Neural progenitor cell (in vitro differentiated cells): ENCODE results near the gene ITPRID1. TPM values are rescaled to one million over a fixed set of nuclear protein-coding genes. Genes with fewer than 3 reads are reported as not detected.

Experiments used
- DNase-seq: peaks from one replicate; pipeline ENCODE4 v3.0.0-alpha.2; 2016; ENCODE audit warnings: low spot score
- H2AFZ ChIP-seq: fragments of 200-600 bp; sonication (generic); replicated peaks from 2 replicates; pipeline ENCODE4 v1.6.1; 2016; ENCODE audit warnings: antibody characterized with exemption
- H3F3A ChIP-seq: fragments of 200-600 bp; sonication (generic); 2 replicates; pipeline ENCODE4 v1.6.1; 2016; ENCODE audit warnings: antibody characterized with exemption, low read depth
- H3K27ac ChIP-seq: fragments of 200-600 bp; sonication (generic); 2 replicates; pipeline ENCODE4 v1.5.1; 2016; ENCODE audit warnings: mild to moderate bottlenecking
- H3K27me3 ChIP-seq: fragments of 200-600 bp; sonication (generic); 2 replicates; pipeline ENCODE4 v1.6.1; 2016; ENCODE audit warnings: mild to moderate bottlenecking, moderate library complexity
- H3K36me3 ChIP-seq: fragments of 200-600 bp; sonication (generic); 2 replicates; pipeline ENCODE4 v1.5.1; 2016
- H3K4me1 ChIP-seq: fragments of 200-600 bp; sonication (generic); 2 replicates; pipeline ENCODE4 v1.6.1; 2016; ENCODE audit warnings: mixed run types
- H3K4me2 ChIP-seq: fragments of 200-600 bp; sonication (generic); 2 replicates; pipeline ENCODE4 v1.6.1; 2016
- H3K4me3 ChIP-seq: fragments of 200-600 bp; sonication (generic); 2 replicates; pipeline ENCODE4 v1.5.1; 2016
- H3K79me2 ChIP-seq: fragments of 200-600 bp; sonication (generic); 2 replicates; pipeline ENCODE4 v1.6.1; 2016; ENCODE audit warnings: low read depth
- H3K9ac ChIP-seq: fragments of 200-600 bp; sonication (generic); 2 replicates; pipeline ENCODE4 v1.6.1; 2016
- H3K9me3 ChIP-seq: fragments of 200-600 bp; sonication (generic); 2 replicates; pipeline ENCODE4 v1.5.1; 2016; ENCODE audit warnings: low read depth
- H4K20me1 ChIP-seq: fragments of 200-600 bp; sonication (generic); 2 replicates; pipeline ENCODE4 v1.6.1; 2016; ENCODE audit warnings: low read depth
- H3K27ac Mint-ChIP-seq: 3 replicates; pipeline ENCODE4 v1.8.0; 2021; ENCODE audit warnings: mixed read lengths
- H3K27me3 Mint-ChIP-seq: 2 replicates; pipeline ENCODE4 v1.8.0; 2022; ENCODE audit warnings: low read depth, mild to moderate bottlenecking, inconsistent platforms, moderate library complexity, mixed read lengths; ENCODE audit not compliant: insufficient read depth
- H3K36me3 Mint-ChIP-seq: 3 replicates; pipeline ENCODE4 v1.8.0; 2021; ENCODE audit warnings: mixed read lengths
- H3K4me1 Mint-ChIP-seq: 3 replicates; pipeline ENCODE4 v1.8.0; 2021; ENCODE audit warnings: mixed read lengths
- H3K4me3 Mint-ChIP-seq: 3 replicates; pipeline ENCODE4 v1.8.0; 2021; ENCODE audit warnings: mild to moderate bottlenecking, moderate library complexity, mixed read lengths
- H3K9me3 Mint-ChIP-seq: 3 replicates; pipeline ENCODE4 v1.8.0; 2020; ENCODE audit warnings: mixed read lengths
- CTCF ChIP-seq: fragments of 200-600 bp; sonication (generic); IDR thresholded peaks from 2 replicates; pipeline ENCODE4 v1.5.1; 2017; ENCODE audit warnings: antibody characterized with exemption, mild to moderate bottlenecking
- EZH2 ChIP-seq: fragments of 200-600 bp; sonication (generic); IDR thresholded peaks from 2 replicates; pipeline ENCODE4 v1.6.1; 2017; ENCODE audit warnings: antibody characterized with exemption, mild to moderate bottlenecking, moderate library complexity
- EZH2phosphoT487 ChIP-seq: fragments of 200-600 bp; sonication (generic); IDR thresholded peaks from 2 replicates; pipeline ENCODE4 v1.6.1; 2017; ENCODE audit warnings: antibody characterized with exemption
- total RNA-seq: library from RNA; depleted of rRNA; stranded (reverse); fragments of >200 nt; gene quantifications from 2 replicates; pipeline ENCODE4 v1.2.3, GENCODE V29; 2015; ENCODE audit warnings: low replicate concordance

ITPRID1 gene
- total RNA-seq, 1 donor from 2014 or later, result not detected

- Mint-ChIP-seq H3K36me3 (no peaks in the 10 kb centered on the region), H3K4me1 (peaks cover 13% of the 10 kb centered on the region), H3K27ac (no peak overlapping the region), H3K27me3 (peaks cover 4% of the 10 kb centered on the region), H3K9me3 (no peaks in the 10 kb centered on the region), H3K4me3 (no peak overlapping the region)
- H3K9ac ChIP-seq, result no peak overlapping the region
- no peaks in the 10 kb centered on the region for H3K27me3 ChIP-seq
- H3K4me2 ChIP-seq, result no peak overlapping the region
- H4K20me1 ChIP-seq, result no peaks in the 10 kb centered on the region
- H3K79me2 ChIP-seq, result no peaks in the 10 kb centered on the region
- TF ChIP-seq EZH2phosphoT487 (no peak), EZH2 (no peak), CTCF (no peak)
- H3F3A ChIP-seq, result no peaks in the 10 kb centered on the region
- no peak overlapping the region for H3K4me3 ChIP-seq
- no peak for DNase-seq
- peaks cover 13% of the 10 kb centered on the region for H3K4me1 ChIP-seq
- H2AFZ ChIP-seq, result no peak overlapping the region
- no peaks in the 10 kb centered on the region for H3K9me3 ChIP-seq
- H3K27ac ChIP-seq, result no peak overlapping the region
- H3K36me3 ChIP-seq, result no peaks in the 10 kb centered on the region
These were observed 38.5 kb upstream of the ITPRID1 start for GRCh38 chr7:31475368-31475767.

- peaks cover 13% of the 10 kb centered on the region for H3K4me1 ChIP-seq
- H3K4me1 Mint-ChIP-seq, result peaks cover 13% of the 10 kb centered on the region
These were observed 37.7 kb upstream of the ITPRID1 start for GRCh38 chr7:31476073-31476745.

GRCh38 chr7:31476941-31477677 is 36.8 kb upstream of the ITPRID1 start:
- Mint-ChIP-seq H3K27me3 (peaks cover 2% of the 10 kb centered on the region), H3K27ac (no peak overlapping the region)
- no peaks in the 10 kb centered on the region for H3K27me3 ChIP-seq

More at GRCh38 chr7:31476073-31476745, 37.7 kb upstream of the ITPRID1 start:
- no peaks in the 10 kb centered on the region for H3K9me3 Mint-ChIP-seq
- no peak overlapping the region for H3K9ac ChIP-seq
- H3K27me3 ChIP-seq, result no peaks in the 10 kb centered on the region
- H3K4me3 Mint-ChIP-seq, result no peak overlapping the region
- no peak for DNase-seq
- H3K27ac Mint-ChIP-seq, result no peak overlapping the region
- no peaks in the 10 kb centered on the region for H3F3A ChIP-seq
- no peaks in the 10 kb centered on the region for H4K20me1 ChIP-seq
- H3K27me3 Mint-ChIP-seq, result peaks cover 4% of the 10 kb centered on the region
- no peaks in the 10 kb centered on the region for H3K9me3 ChIP-seq
- H2AFZ ChIP-seq, result no peak overlapping the region
- H3K4me2 ChIP-seq, result no peak overlapping the region
- no peak overlapping the region for H3K27ac ChIP-seq
- TF ChIP-seq EZH2 (no peak), EZH2phosphoT487 (no peak), CTCF (no peak)
- H3K79me2 ChIP-seq, result no peaks in the 10 kb centered on the region
- no peaks in the 10 kb centered on the region for H3K36me3 Mint-ChIP-seq
- no peak overlapping the region for H3K4me3 ChIP-seq
- no peaks in the 10 kb centered on the region for H3K36me3 ChIP-seq

More at GRCh38 chr7:31476941-31477677, 36.8 kb upstream of the ITPRID1 start:
- Mint-ChIP-seq H3K4me3 (no peak overlapping the region), H3K4me1 (peaks cover 11% of the 10 kb centered on the region), H3K36me3 (no peaks in the 10 kb centered on the region), H3K9me3 (no peaks in the 10 kb centered on the region)
- no peak overlapping the region for H3K27ac ChIP-seq
- H2AFZ ChIP-seq, result no peak overlapping the region
- H3K36me3 ChIP-seq, result no peaks in the 10 kb centered on the region
- H3K79me2 ChIP-seq, result no peaks in the 10 kb centered on the region
- no peak overlapping the region for H3K9ac ChIP-seq
- H4K20me1 ChIP-seq, result no peaks in the 10 kb centered on the region
- peaks cover 13% of the 10 kb centered on the region for H3K4me1 ChIP-seq
- H3F3A ChIP-seq, result no peaks in the 10 kb centered on the region
- TF ChIP-seq EZH2 (no peak), EZH2phosphoT487 (no peak), CTCF (no peak)
- DNase-seq, result no peak
- no peak overlapping the region for H3K4me2 ChIP-seq
- H3K9me3 ChIP-seq, result no peaks in the 10 kb centered on the region
- H3K4me3 ChIP-seq, result no peak overlapping the region
